Spinal cord (tissue), 10 donors: ENCODE results near the gene ITGB3. TPM values are rescaled to one million over a fixed set of nuclear protein-coding genes. Genes with fewer than 3 reads are reported as not detected.

Experiments used
- DNase-seq, 6 donors: peaks; one replicate each; pipeline versions ENCODE4 v3.0.0 to v3.0.0-alpha.2; 2013 to 2015; ENCODE audit warnings: low spot score in 6 of 6, low read depth in 4 of 6
- H3K27ac ChIP-seq: one replicate; pipeline ENCODE4 v1.5.1; 2013; ENCODE audit warnings: low read depth, low read length, control low read depth
- H3K27me3 ChIP-seq: one replicate; pipeline ENCODE4 v1.6.1; 2013; ENCODE audit warnings: low read length; ENCODE audit not compliant: control insufficient read depth, insufficient read depth
- H3K36me3 ChIP-seq: one replicate; pipeline ENCODE4 v1.6.1; 2013; ENCODE audit warnings: low read length; ENCODE audit not compliant: control insufficient read depth, insufficient read depth
- H3K4me1 ChIP-seq: one replicate; pipeline ENCODE4 v1.6.1; 2013; ENCODE audit warnings: low read length; ENCODE audit not compliant: control insufficient read depth, insufficient read depth
- H3K4me3 ChIP-seq: one replicate; pipeline ENCODE4 v1.5.1; 2013; ENCODE audit warnings: low read depth, low read length, control low read depth
- H3K9me3 ChIP-seq: one replicate; pipeline ENCODE4 v1.6.1; 2013; ENCODE audit warnings: low read length; ENCODE audit not compliant: control insufficient read depth, insufficient read depth
- WGBS: methylation state at CpG from one replicate; pipeline ENCODE4 v1.1.5; 2013; ENCODE audit warnings: missing lambda C conversion rate; ENCODE audit not compliant: insufficient coverage; 5-methylcytosine and 5-hydroxymethylcytosine counted together
- polyA plus RNA-seq, 2 donors: library from polyadenylated mRNA; unstranded; fragments of 120-200 nt; gene quantifications; one replicate each; pipeline ENCODE4 v1.2.1, GENCODE V29; 2013; ENCODE audit not compliant: insufficient read length in 2 of 2
- small RNA-seq: library from RNA; depleted of rRNA; stranded (forward); fragments of <200 nt; gene quantifications from one replicate; pipeline ENCODE3, GENCODE V24; 2014; ENCODE audit warnings: low replicate concordance
- total RNA-seq, 2 donors: library from RNA; depleted of rRNA in 1 of 2; stranded (reverse); fragments of 120-200 nt in 1 of 2; fragments of >200 nt in 1 of 2; gene quantifications; one replicate each; pipeline versions ENCODE4 v1.2.3 to v1.2.4, GENCODE V29; 2013 to 2014
- donor health status: healthy.

ITGB3 gene
- total and polyA plus RNA-seq, 4 donors: 2.6 to 7.5 (median 3.6) TPM

DNA sequence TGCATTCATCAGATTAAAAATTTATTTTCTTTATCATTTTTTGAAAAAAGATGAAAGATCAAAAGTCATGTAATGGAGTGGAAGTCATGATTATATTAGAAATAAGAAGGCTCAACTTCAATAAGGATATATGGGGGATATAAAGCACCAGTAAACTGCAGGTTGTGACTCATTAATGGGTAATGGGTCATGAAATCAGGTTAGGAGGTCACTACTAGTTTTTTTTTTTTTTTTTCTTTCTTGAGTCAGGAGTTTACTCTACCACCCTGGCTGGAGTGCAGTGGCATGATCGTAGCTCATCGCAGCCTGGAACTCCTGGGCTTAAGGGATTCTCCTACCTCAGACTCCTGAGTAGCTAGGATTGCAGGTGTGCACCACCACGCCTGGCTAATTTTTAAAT, 84.4 kb downstream of the ITGB3 start:
- WGBS: 100% methylated on average over 1 of the region's 3 CpGs
- no peak for DNase-seq
- Histone ChIP-seq H3K36me3 (no peaks in the 10 kb centered on the region), H3K4me3 (no peak overlapping the region), H3K27me3 (no peaks in the 10 kb centered on the region), H3K4me1 (no peaks in the 10 kb centered on the region), H3K27ac (no peak overlapping the region), H3K9me3 (no peaks in the 10 kb centered on the region)

DNA sequence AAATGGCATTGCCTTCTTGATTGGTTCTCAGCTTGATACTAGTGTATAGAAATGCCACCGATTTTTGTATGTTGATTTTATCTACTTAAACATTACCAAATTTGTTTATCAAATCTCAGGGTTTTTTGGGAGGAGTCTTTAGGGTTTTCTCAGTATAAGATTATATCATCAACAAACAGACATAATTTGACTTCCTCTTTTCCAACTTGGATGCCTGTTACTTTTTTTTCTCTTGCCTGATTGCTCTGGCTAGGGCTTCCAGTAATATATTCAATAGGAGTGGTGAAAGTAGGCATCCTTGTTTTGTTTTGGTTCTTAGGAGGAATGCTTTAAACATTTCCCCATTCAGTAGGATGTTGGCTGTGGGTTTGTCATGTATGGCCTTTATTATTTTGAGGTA, 99.2 kb downstream of the ITGB3 start:
- no CpG with 5 or more reads among the region's 1 CpG for WGBS
- Histone ChIP-seq H3K4me1 (no peaks in the 10 kb centered on the region), H3K36me3 (no peaks in the 10 kb centered on the region), H3K27me3 (no peaks in the 10 kb centered on the region), H3K9me3 (no peaks in the 10 kb centered on the region), H3K27ac (no peak overlapping the region), H3K4me3 (no peak overlapping the region)
- no peak for DNase-seq

DNA sequence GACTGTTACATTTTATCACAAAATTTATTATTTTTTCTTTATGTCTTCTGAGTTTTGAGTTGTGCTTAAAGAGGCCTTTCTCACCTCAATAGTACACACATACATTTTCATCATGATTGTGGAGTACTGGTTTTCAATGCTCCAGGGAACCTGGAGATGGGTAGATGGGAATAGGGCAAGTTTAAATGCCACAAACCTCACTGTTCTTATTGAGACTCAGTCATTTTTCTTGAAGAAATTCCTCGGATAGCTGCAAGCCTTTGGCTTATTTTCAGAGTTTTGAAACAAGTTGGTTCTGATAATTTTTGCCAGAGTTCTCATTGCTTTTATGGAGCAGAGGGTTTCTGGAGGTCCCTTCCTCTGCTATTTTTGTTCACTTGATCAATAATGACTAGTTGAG, 105.0 kb downstream of the ITGB3 start:
- Histone ChIP-seq H3K27ac (no peak overlapping the region), H3K9me3 (no peaks in the 10 kb centered on the region), H3K27me3 (no peaks in the 10 kb centered on the region), H3K4me3 (no peak overlapping the region), H3K36me3 (no peaks in the 10 kb centered on the region), H3K4me1 (no peaks in the 10 kb centered on the region)
- no peak for DNase-seq
- no CpG with 5 or more reads among the region's 1 CpG for WGBS

Small RNA genes within 50 kb of the gene (small RNA-seq; reads per million reads assigned to genes)
- gene RNU7-186P: not detected

Other genes starting within 250 kb of the ITGB3 start
- gene CDC27, start 64.5 kb upstream of the ITGB3 start, total RNA-seq: 100 to 1,000 TPM in 1 of 2 donors, 10 to 100 TPM in 1; 85.4 to 121 TPM
- 10 to 100 TPM; 38.2 to 47.1 TPM for gene CDC27, start 64.5 kb upstream of the ITGB3 start, polyA plus RNA-seq
- 10 to 100 TPM in 1 of 2 donors, 1 to 10 TPM in 1; 5.2 to 12.5 TPM for gene MYL4, start 44.5 kb upstream of the ITGB3 start, total RNA-seq
- gene MYL4, start 44.5 kb upstream of the ITGB3 start, polyA plus RNA-seq: 1 to 10 TPM; 1.5 to 4.2 TPM
- gene EFCAB13, start 70.1 kb downstream of the ITGB3 start, total RNA-seq: 10 to 100 TPM in 1 of 2 donors, 1 to 10 TPM in 1; 7.3 to 11.8 TPM
- gene EFCAB13, start 70.1 kb downstream of the ITGB3 start, polyA plus RNA-seq: 1 to 10 TPM; 3.7 to 7.0 TPM